PFSK-1 (cell line): ENCODE data around the gene BRCA2.

Source experiments
- FOXP2 ChIP-seq: optimal IDR thresholded peaks from 2 replicates; pipeline ENCODE3; 2011; ENCODE audit warnings: borderline replicate concordance, control low read depth, inconsistent platforms; ENCODE audit not compliant: insufficient read depth; ENCODE audit errors: extremely low read length, extremely low read depth
- POLR2AphosphoS5 ChIP-seq: IDR thresholded peaks from 2 replicates; pipeline ENCODE4 v1.6.1; 2012; ENCODE audit warnings: low read depth, mild to moderate bottlenecking, control low read depth, low read length, moderate library complexity
- REST ChIP-seq, 2 experiments: IDR thresholded peaks; 2 replicates each; pipeline versions ENCODE4 v1.6.1 to v1.8.0; 2011 to 2012; ENCODE audit warnings: low read depth in 2 of 2, low read length in 2 of 2, control low read depth in 1 of 2, inconsistent platforms in 1 of 2, mild to moderate bottlenecking in 1 of 2, moderate library complexity in 1 of 2; ENCODE audit not compliant: insufficient read depth in 1 of 2
- SIN3A ChIP-seq: IDR thresholded peaks from 2 replicates; pipeline ENCODE4 v1.6.1; 2012; ENCODE audit warnings: mild to moderate bottlenecking, low read length, moderate library complexity, borderline replicate concordance; ENCODE audit not compliant: insufficient read depth
- TAF1 ChIP-seq: IDR thresholded peaks from 2 replicates; pipeline ENCODE4 v1.6.1; 2012; ENCODE audit warnings: low read length, control low read depth, borderline replicate concordance; ENCODE audit not compliant: insufficient read depth

Gene BRCA2

GRCh38 chr13:32309312-32310133 lies 5.8 kb upstream of the BRCA2 start:
- TF ChIP-seq POLR2AphosphoS5, result no peak
- TF ChIP-seq TAF1, result no peak
- no peak for TF ChIP-seq SIN3A
- no peak for TF ChIP-seq REST (IDR thresholded peaks at IDR 0.05; ENCODE audit: insufficient read depth in 1 of 2, low read depth in 2 of 2, low read length in 2 of 2)
- no peak for TF ChIP-seq FOXP2

GRCh38 chr13:32310134-32310706 lies 5.1 kb upstream of the BRCA2 start:
- TF ChIP-seq FOXP2 (no peak), TAF1 (no peak), POLR2AphosphoS5 (no peak), SIN3A (no peak), REST (IDR thresholded peaks at IDR 0.05; ENCODE audit: insufficient read depth in 1 of 2, low read depth in 2 of 2, low read length in 2 of 2) (no peak)

GRCh38 chr13:32311188-32311897 lies 4.0 kb upstream of the BRCA2 start:
- TF ChIP-seq POLR2AphosphoS5, result no peak
- no peak for TF ChIP-seq FOXP2
- TF ChIP-seq REST (IDR thresholded peaks at IDR 0.05; ENCODE audit: insufficient read depth in 1 of 2, low read depth in 2 of 2, low read length in 2 of 2), result no peak
- TF ChIP-seq SIN3A, result no peak
- no peak for TF ChIP-seq TAF1

GRCh38 chr13:32314271-32315237 lies 754 bp upstream of the BRCA2 start:
- TF ChIP-seq REST (IDR thresholded peaks at IDR 0.05; ENCODE audit: insufficient read depth in 1 of 2, low read depth in 2 of 2, low read length in 2 of 2) (no peak), SIN3A (no peak), TAF1 (no peak), POLR2AphosphoS5 (no peak), FOXP2 (no peak)
